Immature natural killer cell (primary cell): ENCODE data around the gene UAP1. TPM values are rescaled to one million over a fixed set of nuclear protein-coding genes. Genes with fewer than 3 reads are reported as not detected.
A peak's percentile ranks its signal among the peaks of the same experiment; 100 is the strongest.

Experiments
- DNase-seq, 3 donors: peaks; one replicate each; pipeline ENCODE4 v3.0.0; 2022; ENCODE audit warnings: mixed read lengths in 1 of 3
- H3K27ac Mint-ChIP-seq, 6 donors: one replicate each; pipeline ENCODE4 v1.8.0; 2020; ENCODE audit warnings: mixed read lengths in 6 of 6, mild to moderate bottlenecking in 5 of 6, inconsistent platforms in 4 of 6, moderate library complexity in 3 of 6
- H3K27me3 Mint-ChIP-seq, 3 donors: one replicate each; pipeline ENCODE4 v1.8.0; 2020 to 2021; ENCODE audit warnings: low read depth in 3 of 3, mild to moderate bottlenecking in 3 of 3, mixed read lengths in 3 of 3, moderate library complexity in 3 of 3, inconsistent platforms in 1 of 3
- H3K36me3 Mint-ChIP-seq, 3 donors: one replicate each; pipeline ENCODE4 v1.8.0; 2020; ENCODE audit warnings: mixed read lengths in 3 of 3, inconsistent platforms in 2 of 3, mild to moderate bottlenecking in 2 of 3
- H3K4me1 Mint-ChIP-seq, 2 donors: one replicate each; pipeline ENCODE4 v1.8.0; 2020; ENCODE audit warnings: inconsistent platforms in 2 of 2, mild to moderate bottlenecking in 2 of 2, mixed read lengths in 2 of 2, moderate library complexity in 1 of 2
- H3K4me3 Mint-ChIP-seq, 5 donors: one replicate each; pipeline ENCODE4 v1.8.0; 2020; ENCODE audit warnings: mild to moderate bottlenecking in 5 of 5, mixed read lengths in 5 of 5, inconsistent platforms in 3 of 5, moderate library complexity in 3 of 5
- H3K9me3 Mint-ChIP-seq, 6 donors: one replicate each; pipeline ENCODE4 v1.8.0; 2020; ENCODE audit warnings: mild to moderate bottlenecking in 6 of 6, mixed read lengths in 6 of 6, inconsistent platforms in 4 of 6, moderate library complexity in 3 of 6
- polyA plus RNA-seq, 3 donors: library from polyadenylated mRNA; unstranded; fragments of 300-500 nt; fragmentation: Illumina TruSeq; gene quantifications; one replicate each; pipeline ENCODE4 v1.2.3, GENCODE V29; 2021

UAP1 gene
- polyA plus RNA-seq, 3 donors from 2014 or later = 49.0 to 87.1 (median 57.0) TPM

DNA sequence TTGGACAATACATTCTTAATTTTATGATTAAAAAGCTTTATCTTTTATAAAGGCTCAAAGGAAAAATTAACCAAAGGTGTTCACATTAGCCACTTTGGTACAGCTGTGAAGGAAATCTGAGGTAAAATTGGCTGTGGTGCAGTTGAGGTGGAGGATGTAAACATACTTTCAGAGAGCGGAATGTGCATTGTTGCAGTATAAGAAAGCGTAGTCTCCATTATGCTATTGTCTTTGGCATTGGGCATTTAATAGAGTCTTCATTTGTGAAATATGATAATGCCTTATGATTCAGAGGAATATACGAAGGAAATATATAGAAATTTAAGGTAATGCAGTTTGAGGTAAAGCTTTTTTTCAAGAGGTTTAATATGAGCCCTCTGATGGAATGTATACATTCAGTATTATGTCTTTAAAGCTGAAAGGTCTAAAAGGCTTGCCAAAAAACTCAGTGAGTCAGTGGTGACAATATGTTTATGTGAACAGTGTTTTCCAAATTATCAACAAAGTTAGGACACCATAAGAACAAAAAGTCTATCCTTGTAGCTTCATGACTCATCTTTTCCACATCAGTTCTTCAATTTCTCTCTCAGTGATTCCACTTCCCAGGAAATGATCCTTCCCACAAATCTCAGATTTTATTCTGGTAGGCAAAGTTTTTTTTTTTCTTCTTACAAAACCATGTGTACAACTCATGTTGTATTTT, 43.9 kb downstream of the UAP1 start:
- H3K4me1 Mint-ChIP-seq = no peaks in the 10 kb centered on the region
- peaks cover 12 to 41% (median 36%) of the 10 kb centered on the region in 3 donors for H3K36me3 Mint-ChIP-seq
- H3K4me3 Mint-ChIP-seq = no peak overlapping the region

DNA sequence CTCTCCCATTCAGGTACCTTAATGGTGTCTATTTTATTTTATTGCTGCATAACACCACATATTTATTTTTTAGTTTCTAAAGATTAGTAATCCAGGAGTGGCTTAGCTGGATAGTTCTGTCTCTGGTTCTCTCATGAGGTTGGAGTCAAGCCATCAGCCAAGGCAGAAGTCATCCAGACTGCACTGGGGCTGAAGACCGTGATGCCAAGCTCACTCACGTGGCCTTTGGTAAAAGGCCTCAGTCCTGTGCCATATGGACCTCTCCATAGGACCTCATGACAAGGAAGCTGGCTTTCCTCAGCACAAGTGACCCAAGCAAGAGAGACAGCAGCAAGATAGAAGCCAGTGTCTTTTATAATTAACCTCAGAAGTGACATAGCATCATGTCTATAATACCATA, 47.8 kb downstream of the UAP1 start:
- Mint-ChIP-seq H3K4me3 (no peak overlapping the region), H3K27ac (no peak overlapping the region), H3K27me3 (no peaks in the 10 kb centered on the region), H3K36me3 (peaks cover 0 to 13% (median 11%) of the 10 kb centered on the region in 3 donors), H3K4me1 (peaks cover 0 to 2% of the 10 kb centered on the region in 2 donors), H3K9me3 (no peaks in the 10 kb centered on the region)
- no peak for DNase-seq

More for the DNA sequence above, 43.9 kb downstream of the UAP1 start:
- Mint-ChIP-seq H3K27me3 (peaks cover 0 to 3% (median 0%) of the 10 kb centered on the region in 3 donors), H3K9me3 (no peaks in the 10 kb centered on the region), H3K27ac (no peak overlapping the region)
- DNase-seq = no peak

DNA sequence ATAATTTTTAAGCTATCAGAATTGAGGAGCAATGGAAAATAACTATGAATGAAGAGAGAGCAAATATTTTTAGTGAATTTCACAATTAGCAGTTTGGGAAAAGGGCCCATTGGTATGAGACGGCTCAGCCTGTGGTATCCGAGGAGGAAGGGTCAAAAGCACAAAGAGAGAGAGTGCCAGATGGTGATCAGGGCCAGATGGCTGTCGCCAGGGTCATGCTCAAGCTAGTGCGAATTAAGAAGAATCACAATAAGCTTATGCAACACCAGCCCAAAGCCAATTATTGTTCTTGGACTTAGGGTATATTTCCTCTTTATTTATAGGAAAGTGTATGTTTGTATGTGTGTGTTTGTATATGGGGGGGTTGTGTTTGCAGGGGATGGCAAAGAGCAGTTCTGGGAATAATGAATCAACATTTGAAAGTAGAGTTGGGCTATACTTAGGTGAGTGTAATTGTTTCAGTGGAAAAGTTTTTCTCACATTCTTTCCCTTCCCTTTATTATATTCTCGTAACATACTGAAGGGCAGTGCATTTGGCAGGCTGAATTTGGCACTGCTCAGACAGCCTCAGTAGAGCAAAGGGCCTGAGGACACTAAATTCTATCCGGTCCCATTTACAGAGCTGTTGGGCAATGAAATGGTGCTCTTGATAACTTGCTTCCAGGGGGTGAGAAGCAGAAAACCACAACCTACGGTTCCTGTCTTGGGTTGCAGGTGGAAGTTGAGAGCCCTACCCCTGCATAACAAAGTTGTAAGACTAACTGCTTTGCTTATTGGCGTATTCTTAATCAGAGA, 51.3 kb downstream of the UAP1 start:
- no peaks in the 10 kb centered on the region for H3K27me3 Mint-ChIP-seq
- H3K9me3 Mint-ChIP-seq = peaks cover 8 to 15% (median 11%) of the 10 kb centered on the region in 6 donors
- H3K4me1 Mint-ChIP-seq = peaks cover 0 to 2% of the 10 kb centered on the region in 2 donors
- no peak for DNase-seq
- H3K27ac Mint-ChIP-seq = no peak overlapping the region
- peaks cover 11 to 27% (median 25%) of the 10 kb centered on the region in 3 donors for H3K36me3 Mint-ChIP-seq
- H3K4me3 Mint-ChIP-seq = no peak overlapping the region

DNA sequence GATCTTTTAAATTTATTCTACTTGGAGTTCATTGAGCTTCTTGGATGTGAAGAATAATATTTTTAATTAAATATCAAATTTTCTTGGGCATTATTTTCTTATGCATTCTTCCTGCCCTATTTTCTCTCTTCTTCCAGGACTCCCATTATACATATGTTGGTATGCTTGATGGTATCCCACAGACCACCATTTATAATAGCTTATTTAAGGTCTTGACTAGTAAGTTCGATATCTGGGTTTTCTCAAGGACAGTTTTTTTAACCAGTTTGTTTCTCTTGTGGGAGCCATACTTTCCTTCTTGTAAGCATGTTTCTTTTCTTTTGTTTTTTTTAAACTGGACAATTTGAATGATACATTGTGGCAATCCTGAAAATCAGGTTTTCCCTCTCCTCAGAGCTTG, 55.3 kb downstream of the UAP1 start:
- Mint-ChIP-seq H3K4me3 (no peak overlapping the region), H3K27ac (no peak overlapping the region), H3K9me3 (peaks cover 8 to 25% (median 16%) of the 10 kb centered on the region in 6 donors), H3K4me1 (peaks cover 0 to 2% of the 10 kb centered on the region in 2 donors), H3K27me3 (no peaks in the 10 kb centered on the region), H3K36me3 (peaks cover 17 to 44% (median 22%) of the 10 kb centered on the region in 3 donors)
- DNase-seq = no peak

DNA sequence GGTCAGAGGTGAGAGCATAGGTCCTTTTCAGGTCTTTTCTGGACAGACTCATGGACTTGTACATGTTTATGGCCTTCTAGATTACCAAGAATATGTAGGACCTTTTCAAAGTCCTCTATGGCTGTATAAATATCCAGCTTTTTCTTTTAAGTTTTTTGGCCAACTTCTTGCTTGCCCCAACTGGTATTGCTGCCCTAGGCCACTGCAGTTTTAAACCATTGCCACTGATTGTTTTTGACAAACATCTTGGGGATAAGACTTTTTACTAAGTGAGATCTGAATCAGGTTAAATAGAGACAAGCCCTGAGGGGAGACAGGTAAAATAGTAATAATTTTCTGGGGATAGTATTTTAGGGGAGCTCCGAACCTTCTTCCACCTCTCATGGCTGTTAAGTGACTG, 56.0 kb downstream of the UAP1 start:
- no peak for DNase-seq
- Mint-ChIP-seq H3K27ac (no peak overlapping the region), H3K4me3 (no peak overlapping the region), H3K9me3 (peaks cover 8 to 25% (median 16%) of the 10 kb centered on the region in 6 donors), H3K36me3 (peaks cover 17 to 44% (median 22%) of the 10 kb centered on the region in 3 donors), H3K4me1 (peaks cover 0 to 2% of the 10 kb centered on the region in 2 donors), H3K27me3 (no peaks in the 10 kb centered on the region)

DNA sequence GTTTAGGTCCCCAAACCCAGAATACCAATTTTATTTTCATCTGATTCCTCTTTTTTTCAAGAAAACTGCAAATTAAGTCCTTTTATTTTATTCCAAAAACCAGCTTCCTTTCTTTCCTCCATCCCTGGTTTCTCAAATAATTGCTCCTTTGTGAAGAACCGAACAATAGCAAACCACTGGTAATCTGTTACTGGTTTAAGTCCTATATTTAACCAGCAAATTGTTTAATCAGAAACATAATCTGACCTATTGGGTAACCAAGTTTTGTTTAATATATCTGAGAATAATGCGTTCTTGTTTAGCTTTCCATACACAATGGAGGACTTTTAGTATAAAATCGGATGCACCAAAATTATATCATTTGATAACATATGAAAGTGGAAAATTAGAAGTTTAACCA, 57.6 kb downstream of the UAP1 start:
- peaks cover 8 to 25% (median 16%) of the 10 kb centered on the region in 6 donors for H3K9me3 Mint-ChIP-seq
- no peaks in the 10 kb centered on the region for H3K4me1 Mint-ChIP-seq
- H3K36me3 Mint-ChIP-seq = peaks cover 20 to 44% (median 22%) of the 10 kb centered on the region in 3 donors
- H3K27me3 Mint-ChIP-seq = peaks cover 0 to 3% (median 0%) of the 10 kb centered on the region in 3 donors
- DNase-seq = no peak
- H3K4me3 Mint-ChIP-seq = no peak overlapping the region
- no peak overlapping the region for H3K27ac Mint-ChIP-seq

DNA sequence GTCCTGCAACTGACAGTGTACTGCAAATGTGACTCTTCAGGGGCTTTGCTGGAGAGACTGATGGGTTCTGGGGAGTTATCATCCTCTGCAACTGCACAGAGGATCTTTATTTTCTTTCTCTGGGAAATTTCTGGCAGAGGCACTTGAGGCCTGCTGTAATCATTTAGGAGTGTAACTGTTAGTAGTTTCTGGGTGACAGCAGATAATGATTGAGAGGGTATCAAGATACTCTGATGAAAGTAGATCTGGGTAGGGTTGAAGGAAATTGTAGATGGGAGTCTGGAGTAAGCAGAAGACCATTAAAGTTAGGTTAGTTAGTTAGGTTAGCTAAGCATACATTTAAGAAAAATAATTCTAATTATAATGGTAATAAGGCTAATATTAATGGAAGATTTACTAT, 59.7 kb downstream of the UAP1 start:
- Mint-ChIP-seq H3K4me3 (no peak overlapping the region), H3K36me3 (peaks cover 17 to 43% (median 22%) of the 10 kb centered on the region in 3 donors), H3K9me3 (peaks cover 8 to 25% (median 16%) of the 10 kb centered on the region in 6 donors), H3K4me1 (no peaks in the 10 kb centered on the region), H3K27me3 (peaks cover 0 to 3% (median 1%) of the 10 kb centered on the region in 3 donors), H3K27ac (no peak overlapping the region)
- DNase-seq = no peak

DNA sequence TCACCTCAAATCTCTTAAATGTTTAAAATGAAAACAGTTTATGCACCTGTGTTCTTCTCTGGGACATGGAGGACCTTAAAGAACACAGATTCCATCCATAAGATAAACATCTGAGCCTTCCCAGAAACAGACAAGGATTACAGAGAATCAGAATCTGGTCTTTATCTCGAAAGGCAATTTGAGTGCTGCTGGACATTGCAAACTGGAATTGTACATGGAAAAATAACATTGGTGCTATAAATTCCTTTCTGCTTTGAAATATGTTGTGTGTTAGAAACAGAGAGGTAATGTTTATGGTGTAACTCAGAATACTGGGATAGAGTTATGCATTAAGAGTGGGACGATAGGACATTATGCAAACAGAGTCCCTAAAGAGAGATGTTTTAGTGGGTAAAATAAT, 64.2 kb downstream of the UAP1 start:
- Mint-ChIP-seq H3K9me3 (no peaks in the 10 kb centered on the region), H3K27me3 (peaks cover 1 to 3% (median 2%) of the 10 kb centered on the region in 3 donors), H3K36me3 (peaks cover 0 to 7% (median 3%) of the 10 kb centered on the region in 3 donors), H3K4me3 (no peak overlapping the region), H3K4me1 (no peaks in the 10 kb centered on the region), H3K27ac (no peak overlapping the region)
- no peak for DNase-seq

DNA sequence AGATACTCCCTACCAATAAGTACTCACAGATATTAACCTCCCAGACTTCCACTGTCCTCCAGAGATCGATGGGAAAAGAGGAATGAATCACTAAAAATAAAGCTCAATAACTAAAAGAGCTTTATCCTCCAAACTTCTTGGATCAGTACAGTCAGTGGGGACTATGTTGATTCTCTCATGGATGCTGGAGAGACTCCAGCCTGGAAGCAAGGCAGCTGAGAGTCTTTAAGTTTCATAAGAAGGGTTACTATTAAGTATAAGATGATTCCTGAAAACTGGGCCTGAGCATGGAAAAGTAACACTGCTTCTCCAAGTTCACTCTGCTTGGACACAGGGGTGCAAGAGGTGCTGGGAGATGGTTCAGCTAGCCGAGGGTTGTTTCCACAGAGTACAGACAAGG, 64.6 kb downstream of the UAP1 start:
- no peak for DNase-seq
- H3K27ac Mint-ChIP-seq = peak overlapping the region in 1 of 6 donors; percentile 2
- H3K36me3 Mint-ChIP-seq = peaks cover 0 to 3% (median 3%) of the 10 kb centered on the region in 3 donors
- no peaks in the 10 kb centered on the region for H3K4me1 Mint-ChIP-seq
- peaks cover 1 to 3% (median 2%) of the 10 kb centered on the region in 3 donors for H3K27me3 Mint-ChIP-seq
- no peak overlapping the region for H3K4me3 Mint-ChIP-seq
- H3K9me3 Mint-ChIP-seq = no peaks in the 10 kb centered on the region

DNA sequence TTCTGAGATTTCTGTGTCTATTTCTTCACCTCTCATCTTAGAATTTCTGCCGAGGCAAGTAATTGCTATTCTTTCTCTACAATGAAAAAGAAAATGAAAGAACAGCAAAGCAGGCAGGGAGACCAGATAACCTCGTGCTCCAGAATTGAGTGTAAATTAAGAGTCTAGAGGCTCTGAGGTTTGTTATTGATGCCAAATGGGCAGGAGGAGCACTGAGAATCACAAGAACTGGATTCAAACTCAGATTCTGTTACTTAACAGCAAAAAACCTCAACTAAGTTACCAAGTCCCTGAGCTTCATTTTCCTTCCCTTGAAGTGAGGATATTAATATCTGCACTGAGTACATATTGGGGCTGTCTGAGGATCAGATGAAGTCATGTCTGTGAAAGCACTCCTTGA, 65.2 kb downstream of the UAP1 start:
- Mint-ChIP-seq H3K4me3 (no peak overlapping the region), H3K27ac (no peak overlapping the region), H3K27me3 (peaks cover 1 to 3% (median 2%) of the 10 kb centered on the region in 3 donors), H3K4me1 (no peaks in the 10 kb centered on the region), H3K36me3 (peaks cover 0 to 3% (median 0%) of the 10 kb centered on the region in 3 donors), H3K9me3 (no peaks in the 10 kb centered on the region)
- no peak for DNase-seq

DNA sequence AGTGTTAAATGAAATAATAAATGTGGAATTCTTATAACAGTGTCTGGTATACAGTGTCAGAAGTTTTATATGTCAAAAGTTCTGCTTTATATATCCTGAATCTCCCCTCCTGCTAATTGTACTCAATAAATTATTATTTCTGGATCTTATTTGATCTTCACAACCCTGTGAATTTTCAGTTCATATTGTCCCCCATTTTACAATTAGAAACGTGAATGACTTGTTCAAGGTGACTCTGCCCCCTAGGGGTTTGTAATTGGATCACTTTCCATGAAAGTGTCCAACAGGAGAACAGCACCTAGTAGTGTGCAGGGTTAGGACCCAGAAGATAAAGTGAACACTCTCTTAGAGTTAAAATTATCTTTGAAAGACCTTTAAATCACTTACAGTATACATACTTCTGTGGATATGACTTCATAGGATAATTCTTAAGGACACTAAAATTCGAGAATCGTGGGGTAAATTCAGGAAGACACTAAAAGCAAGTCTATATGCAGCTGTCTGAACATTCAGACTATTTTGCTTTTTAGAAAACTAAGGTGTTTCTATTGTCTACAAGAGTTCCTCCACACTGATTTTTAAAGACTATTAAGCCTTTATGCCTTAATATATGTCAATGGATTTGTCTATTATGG, 66.3 kb downstream of the UAP1 start:
- peaks cover 0 to 1% (median 0%) of the 10 kb centered on the region in 3 donors for H3K36me3 Mint-ChIP-seq
- H3K27me3 Mint-ChIP-seq = peaks cover 1 to 3% (median 2%) of the 10 kb centered on the region in 3 donors
- H3K9me3 Mint-ChIP-seq = no peaks in the 10 kb centered on the region
- no peaks in the 10 kb centered on the region for H3K4me1 Mint-ChIP-seq
- H3K4me3 Mint-ChIP-seq = no peak overlapping the region
- peak; percentile 3 to 34 (median 20) for DNase-seq
- no peak overlapping the region for H3K27ac Mint-ChIP-seq

DNA sequence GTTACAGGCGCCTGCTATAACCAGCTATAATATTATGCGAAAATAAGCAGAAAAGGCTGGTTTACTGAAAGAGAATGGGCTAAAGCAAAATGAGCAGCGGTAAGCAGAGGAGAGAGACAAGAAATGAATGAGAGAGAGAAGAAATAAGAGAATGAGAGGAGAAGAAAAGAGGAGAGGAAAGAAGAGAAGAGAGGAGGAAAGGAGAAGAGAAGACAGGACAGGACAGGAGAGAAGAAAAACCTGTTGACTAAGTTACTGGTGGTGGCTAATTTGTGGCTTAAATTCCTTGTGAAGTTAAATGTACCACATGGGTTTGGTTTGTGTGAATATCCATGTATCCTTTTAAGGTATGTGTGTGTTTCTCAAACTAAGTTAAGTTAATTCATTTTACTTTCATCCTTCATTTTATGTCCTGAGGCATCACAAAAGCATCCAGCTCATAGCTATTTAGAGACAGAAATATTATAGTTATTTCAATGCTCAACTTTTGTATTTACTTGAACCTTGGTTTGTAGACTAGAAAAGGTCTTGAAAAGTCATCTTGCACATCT, 67.6 kb downstream of the UAP1 start:
- no peaks in the 10 kb centered on the region for H3K36me3 Mint-ChIP-seq
- no peak overlapping the region for H3K27ac Mint-ChIP-seq
- no peaks in the 10 kb centered on the region for H3K4me1 Mint-ChIP-seq
- H3K27me3 Mint-ChIP-seq = peaks cover 0 to 3% (median 2%) of the 10 kb centered on the region in 3 donors
- no peaks in the 10 kb centered on the region for H3K9me3 Mint-ChIP-seq
- DNase-seq = no peak
- no peak overlapping the region for H3K4me3 Mint-ChIP-seq

DNA sequence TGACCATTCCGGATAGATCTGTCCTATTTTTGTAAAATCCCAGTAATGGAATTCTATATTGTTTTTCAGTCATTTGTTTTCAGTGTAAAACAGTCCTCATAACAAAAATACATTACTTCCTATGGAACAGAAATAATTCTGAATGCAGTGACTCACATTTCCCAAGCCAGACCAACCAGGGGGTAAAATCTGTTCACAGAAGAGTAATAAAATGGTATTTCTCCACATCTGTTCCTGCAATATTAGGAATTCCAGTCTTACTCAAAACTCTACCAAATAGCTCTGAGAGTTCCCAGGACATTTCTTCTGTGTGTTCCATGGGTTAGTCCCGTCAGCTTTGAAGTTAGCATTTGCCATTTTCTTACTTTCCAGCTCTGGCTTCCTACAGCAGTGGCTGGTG, 68.1 kb downstream of the UAP1 start:
- Mint-ChIP-seq H3K9me3 (no peaks in the 10 kb centered on the region), H3K4me3 (no peak overlapping the region), H3K36me3 (no peaks in the 10 kb centered on the region)

More for the DNA sequence above, 68.1 kb downstream of the UAP1 start:
- Mint-ChIP-seq H3K27me3 (peaks cover 1 to 3% (median 2%) of the 10 kb centered on the region in 3 donors), H3K27ac (no peak overlapping the region), H3K4me1 (no peaks in the 10 kb centered on the region)
- DNase-seq = no peak
